ENCODE data around the gene GALNT6.
"Not testable (repeated sequence)": the region's sequence is repeated elsewhere in the genome, so short reads cannot be mapped to it uniquely, and the experiment has no call there.

The GALNT6 gene

DNA sequence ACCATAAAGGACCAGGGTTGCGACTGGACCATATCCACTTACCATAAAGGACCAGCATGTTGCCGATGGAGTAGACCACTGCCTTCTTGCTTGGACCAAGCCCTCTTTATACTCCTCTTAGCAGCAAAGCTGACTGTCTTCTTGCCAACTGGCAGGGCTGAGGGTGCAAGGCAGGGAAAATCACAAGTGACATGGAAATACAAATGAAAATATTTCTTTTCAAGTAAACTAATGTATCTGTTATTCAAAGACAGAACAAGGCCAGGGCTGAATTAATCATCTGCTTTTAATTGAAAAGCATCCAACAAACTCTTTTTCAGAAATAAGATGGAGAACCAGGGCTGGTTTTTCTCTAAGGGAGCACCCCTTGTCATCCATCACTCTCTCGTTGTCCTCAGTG is 44.6 kb downstream of the GALNT6 start, which contains the start of gene CELA1:
Gene CELA1 (minus strand): TSS at position 99 of the 400 bp plus-strand sequence. CDS start 41 bp downstream, at position 58.
- no peak for TF ChIP-seq Cebpa-rat (IDR thresholded peaks at IDR 0.05)
- Histone ChIP-seq H3K4me2 (peak within 1 kb of the TSS in 3 of 11 experiments; percentile 8 to 15 (median 10); a peak in 1 of 22 replicates), H3K4me3 (no peak within 1 kb of the TSS), H3K9me3 (replicated peaks in 1 of 11) (no peaks in the 10 kb centered on the region), H3K9ac (no peak within 1 kb of the TSS), H3K4me1 (peaks cover 0 to 15% (median 0%) of the 10 kb centered on the region in 10 experiments; a peak in 5 of 20 replicates), H4K20me1 (no peaks in the 10 kb centered on the region), H3K27ac (no peak within 1 kb of the TSS), H3K36me3 (no peaks in the 10 kb centered on the region), H3K27me3 (no peaks in the 10 kb centered on the region)

GRCh38 chr12:51345681-51346080 is 45.5 kb downstream of the GALNT6 start:
- H3K4me3 ChIP-seq: no peak overlapping the region
- no peak overlapping the region for H3K27ac ChIP-seq
- TF ChIP-seq Cebpa-rat (IDR thresholded peaks at IDR 0.05): no peak
- H3K36me3 ChIP-seq: no peaks in the 10 kb centered on the region
- no peak overlapping the region for H3K9ac ChIP-seq
- H4K20me1 ChIP-seq: no peaks in the 10 kb centered on the region
- H3K27me3 ChIP-seq: no peaks in the 10 kb centered on the region
- H3K9me3 ChIP-seq (replicated peaks in 1 of 11): no peaks in the 10 kb centered on the region
- H3K4me2 ChIP-seq: peak overlapping the region in 3 of 11 experiments; percentile 8 to 15 (median 10); a peak in 1 of 22 replicates
- peaks cover 4 to 24% (median 5%) of the 10 kb centered on the region in 10 experiments; a peak in 17 of 20 replicates for H3K4me1 ChIP-seq

GRCh38 chr12:51343201-51343600 is 48.0 kb downstream of the GALNT6 start:
- Histone ChIP-seq H3K9ac (no peak overlapping the region), H3K4me1 (peaks cover 4 to 28% (median 7%) of the 10 kb centered on the region in 10 experiments; a peak in 17 of 20 replicates), H3K4me3 (no peak overlapping the region), H4K20me1 (no peaks in the 10 kb centered on the region), H3K27ac (no peak overlapping the region), H3K4me2 (no peak overlapping the region), H3K27me3 (no peaks in the 10 kb centered on the region), H3K9me3 (replicated peaks in 1 of 11) (no peaks in the 10 kb centered on the region), H3K36me3 (no peaks in the 10 kb centered on the region)
- no peak for TF ChIP-seq Cebpa-rat (IDR thresholded peaks at IDR 0.05)

DNA sequence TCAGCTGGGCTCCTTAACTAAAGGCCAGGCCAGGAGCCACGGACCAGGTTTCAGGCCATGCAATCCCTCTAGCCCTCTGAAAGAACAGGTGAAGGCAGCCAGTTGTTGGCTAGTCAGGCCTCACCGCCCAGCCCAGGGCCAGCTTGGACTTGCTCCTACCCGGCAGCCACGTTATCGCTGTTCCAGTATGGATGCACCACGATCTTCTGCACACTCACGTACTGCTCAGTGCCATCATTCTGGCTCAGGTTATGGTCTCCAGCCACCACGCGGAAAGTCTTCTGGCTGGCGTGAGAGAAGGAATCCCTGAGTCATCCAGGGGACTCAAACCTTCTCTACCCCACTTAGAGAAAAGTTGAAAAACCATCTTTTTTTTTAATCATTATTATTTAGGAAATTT is 48.8 kb downstream of the GALNT6 start:
- Histone ChIP-seq H3K9ac (no peak overlapping the region), H4K20me1 (no peaks in the 10 kb centered on the region), H3K4me3 (no peak overlapping the region), H3K4me2 (no peak overlapping the region), H3K4me1 (peaks cover 4 to 28% (median 7%) of the 10 kb centered on the region in 10 experiments; a peak in 17 of 20 replicates), H3K36me3 (no peaks in the 10 kb centered on the region), H3K27me3 (no peaks in the 10 kb centered on the region), H3K9me3 (replicated peaks in 1 of 11) (no peaks in the 10 kb centered on the region), H3K27ac (no peak overlapping the region)
- no peak for TF ChIP-seq Cebpa-rat (IDR thresholded peaks at IDR 0.05)

DNA sequence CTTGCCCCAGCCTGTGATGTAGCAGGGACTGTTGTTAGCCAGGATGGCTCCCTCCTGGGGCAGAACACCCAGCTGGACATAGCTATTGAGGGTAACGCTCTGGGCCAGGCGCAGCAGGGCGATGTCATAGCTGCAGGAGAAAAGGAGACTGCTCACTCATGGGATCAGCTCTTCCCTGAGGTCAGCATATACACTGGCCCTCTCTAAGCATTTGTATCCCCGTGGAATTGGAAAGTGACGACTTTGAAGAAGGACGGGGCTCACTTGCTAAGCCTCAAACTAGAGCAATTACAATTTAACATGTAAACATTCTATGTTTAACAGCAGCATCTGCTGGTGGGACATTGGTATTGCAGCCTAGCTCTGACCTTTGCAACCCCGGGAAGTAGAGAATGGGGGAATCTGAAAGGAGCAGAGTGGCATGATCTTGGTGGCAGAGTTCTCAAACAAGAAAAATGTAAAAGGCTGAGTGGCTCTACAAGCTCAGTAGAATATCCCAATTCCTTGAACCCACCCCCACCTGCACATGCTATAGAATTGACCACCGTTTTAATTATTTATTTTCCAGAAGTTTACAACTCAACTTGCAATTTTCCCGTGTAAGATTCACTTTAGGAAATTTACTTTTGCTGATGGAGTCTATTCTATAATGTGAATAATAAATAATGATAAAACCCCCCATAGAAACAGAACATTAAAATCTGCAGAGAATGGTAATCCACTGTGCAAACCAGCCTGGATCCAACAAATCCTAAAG is 49.8 kb downstream of the GALNT6 start:
- H4K20me1 ChIP-seq: no peaks in the 10 kb centered on the region
- no peak for TF ChIP-seq Cebpa-rat (IDR thresholded peaks at IDR 0.05)
- H3K36me3 ChIP-seq: no peaks in the 10 kb centered on the region
- peak overlapping the region in 3 of 11 experiments; percentile 16 to 38 (median 31); a peak in 3 of 22 replicates for H3K9ac ChIP-seq
- H3K9me3 ChIP-seq (replicated peaks in 1 of 11): no peaks in the 10 kb centered on the region
- peaks cover 4 to 38% (median 12%) of the 10 kb centered on the region in 10 experiments; a peak in 19 of 20 replicates for H3K4me1 ChIP-seq
- no peaks in the 10 kb centered on the region for H3K27me3 ChIP-seq
- peak overlapping the region in 3 of 11 experiments; percentile 17 to 26 (median 24); a peak in 2 of 22 replicates for H3K27ac ChIP-seq
- H3K4me2 ChIP-seq: peak overlapping the region; percentile 0 to 69 (median 51); a peak in 16 of 22 replicates
- H3K4me3 ChIP-seq: no peak overlapping the region; a peak in 1 of 20 replicates

GRCh38 chr12:51339750-51340149 is 51.5 kb downstream of the GALNT6 start:
- no peaks in the 10 kb centered on the region for H4K20me1 ChIP-seq
- H3K4me1 ChIP-seq: peaks cover 4 to 44% (median 29%) of the 10 kb centered on the region in 10 experiments; a peak in 19 of 20 replicates
- no peak for TF ChIP-seq Cebpa-rat (IDR thresholded peaks at IDR 0.05)
- H3K9me3 ChIP-seq (replicated peaks in 1 of 11): no peaks in the 10 kb centered on the region
- H3K36me3 ChIP-seq: no peaks in the 10 kb centered on the region
- no peaks in the 10 kb centered on the region for H3K27me3 ChIP-seq
- no peak overlapping the region for H3K27ac ChIP-seq
- no peak overlapping the region for H3K9ac ChIP-seq
- H3K4me3 ChIP-seq: no peak overlapping the region
- H3K4me2 ChIP-seq: 0 out of 22 replicates have a peak overlapping the region, but pooled peaks of 2 of the 11 experiments have one; percentile 5 to 16

DNA sequence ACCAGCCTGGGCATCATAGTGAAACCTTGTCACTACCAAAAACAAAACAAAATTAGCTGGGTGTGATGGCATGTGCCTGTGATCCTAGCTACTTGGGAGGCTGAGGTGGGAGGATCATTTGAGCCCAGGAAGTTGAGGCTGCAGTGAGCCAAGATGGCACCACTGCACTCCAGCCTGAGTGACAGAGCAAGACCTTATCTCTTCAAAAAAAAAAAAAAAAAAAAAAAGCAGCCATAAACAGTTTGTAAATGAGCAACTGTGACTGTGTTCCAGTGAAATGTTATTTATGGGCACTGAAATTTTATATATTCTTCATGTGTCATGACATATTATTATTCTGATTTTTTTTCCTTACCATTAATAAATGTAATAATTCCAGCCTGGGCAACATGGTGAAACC is 53.9 kb downstream of the GALNT6 start:
- H3K27me3 ChIP-seq; H3K9me3 ChIP-seq (replicated peaks in 1 of 11); H3K4me3 ChIP-seq; H3K9ac ChIP-seq; H3K36me3 ChIP-seq; H4K20me1 ChIP-seq: not testable (repeated sequence)
- peak overlapping the region in 2 of 11 experiments; percentile 58 to 68; a peak in 1 of 22 replicates for H3K27ac ChIP-seq
- H3K4me2 ChIP-seq: peak overlapping the region in 6 of 11 experiments; percentile 52 to 92 (median 86); a peak in 10 of 22 replicates
- H3K4me1 ChIP-seq: peaks cover 4 to 67% (median 49%) of the 10 kb centered on the region in 10 experiments; a peak in 19 of 20 replicates

- H3K4me1 ChIP-seq: peaks cover 0 to 72% (median 57%) of the 10 kb centered on the region in 10 experiments; a peak in 17 of 20 replicates
- no peaks in the 10 kb centered on the region for H3K36me3 ChIP-seq
- H4K20me1 ChIP-seq: no peaks in the 10 kb centered on the region
- H3K4me3 ChIP-seq: peak overlapping the region in 2 of 10 experiments; percentile 17 to 48; a peak in 1 of 20 replicates
- no peaks in the 10 kb centered on the region for H3K9me3 ChIP-seq (replicated peaks in 1 of 11)
- peak overlapping the region in 8 of 11 experiments; percentile 3 to 73 (median 50); a peak in 10 of 22 replicates for H3K27ac ChIP-seq
- peak overlapping the region in 10 of 11 experiments; percentile 4 to 92 (median 76); a peak in 18 of 22 replicates for H3K4me2 ChIP-seq
- TF ChIP-seq Cebpa-rat (IDR thresholded peaks at IDR 0.05): peak in 2 of 11 experiments; percentile 28 to 41; a peak in 2 of 22 replicates
- peak overlapping the region in 4 of 11 experiments; percentile 3 to 44 (median 30); a peak in 5 of 22 replicates for H3K9ac ChIP-seq
- H3K27me3 ChIP-seq: no peaks in the 10 kb centered on the region
Observed at GRCh38 chr12:51335931-51336330, 55.3 kb downstream of the GALNT6 start.

- Histone ChIP-seq H3K4me2 (peak overlapping the region in 6 of 11 experiments; percentile 52 to 92 (median 86); a peak in 13 of 22 replicates), H3K4me3 (no peak overlapping the region), H3K9ac (no peak overlapping the region; a peak in 1 of 22 replicates), H3K27ac (peak overlapping the region in 4 of 11 experiments; percentile 46 to 73 (median 63); a peak in 7 of 22 replicates), H3K4me1 (peaks cover 7 to 75% (median 64%) of the 10 kb centered on the region in 10 experiments), H3K9me3 (replicated peaks in 1 of 11) (no peaks in the 10 kb centered on the region), H4K20me1 (no peaks in the 10 kb centered on the region), H3K36me3 (no peaks in the 10 kb centered on the region), H3K27me3 (no peaks in the 10 kb centered on the region)
- TF ChIP-seq Cebpa-rat (IDR thresholded peaks at IDR 0.05): no peak
Observed at GRCh38 chr12:51334764-51335163, 56.4 kb downstream of the GALNT6 start.

All from BLaER1 treated with 17β-estradiol and CSF1 and Interleukin-3, amounts not matched to agents 10 nM and 100 nM (cell line).